CD4-positive, alpha-beta memory T cell (primary cell): ENCODE results near the gene TMEM178B. TPM values are rescaled to one million over a fixed set of nuclear protein-coding genes. Genes with fewer than 3 reads are reported as not detected.

ENCODE experiments used
- CTCF ChIA-PET: fragments of 350-600 bp; sonication (Branson Sonifier 250); formaldehyde crosslinking; loops from one replicate; lab custom pipeline; 2021; ENCODE audit warnings: inconsistent platforms; ENCODE audit not compliant: partially characterized antibody; lab: Charles Lee
- POLR2A ChIA-PET: fragments of 350-600 bp; sonication (Branson Sonifier 250); formaldehyde crosslinking; loops from one replicate; lab custom pipeline; 2021; ENCODE audit not compliant: partially characterized antibody; lab: Charles Lee
- DNase-seq, 5 donors: peaks; one replicate each; pipeline versions ENCODE4 v3.0.0 to v3.0.0-alpha.2; 2020 to 2022; ENCODE audit warnings: mixed read lengths in 1 of 5
- H3K27ac ChIP-seq: one replicate; pipeline ENCODE4 v1.7.0; 2013; ENCODE audit warnings: low read depth, low read length
- H3K27me3 ChIP-seq: 2 replicates; pipeline ENCODE4 v1.7.0; 2013; ENCODE audit warnings: mild to moderate bottlenecking, low read length, moderate library complexity; ENCODE audit not compliant: insufficient read depth
- H3K36me3 ChIP-seq: 2 replicates; pipeline ENCODE4 v1.7.0; 2013; ENCODE audit warnings: mild to moderate bottlenecking, low read length, moderate library complexity; ENCODE audit not compliant: insufficient read depth
- H3K4me1 ChIP-seq: 2 replicates; pipeline ENCODE4 v1.7.0; 2013; ENCODE audit warnings: mild to moderate bottlenecking, low read length, moderate library complexity; ENCODE audit not compliant: insufficient read depth
- H3K4me3 ChIP-seq, 2 donors: one replicate each; pipeline ENCODE4 v1.7.0; 2013; ENCODE audit warnings: low read length in 2 of 2, mild to moderate bottlenecking in 1 of 2
- H3K9me3 ChIP-seq, 2 donors: one replicate each; pipeline ENCODE4 v1.7.0; 2013; ENCODE audit warnings: low read length in 2 of 2, control low read depth in 1 of 2; ENCODE audit not compliant: control insufficient read depth in 1 of 2
- H3K27ac Mint-ChIP-seq, 7 donors: one replicate each; pipeline ENCODE4 v1.8.0; 2020 to 2021; ENCODE audit warnings: mixed read lengths in 7 of 7, mild to moderate bottlenecking in 6 of 7, inconsistent platforms in 3 of 7, moderate library complexity in 3 of 7
- H3K27me3 Mint-ChIP-seq, 2 donors: one replicate each; pipeline ENCODE4 v1.8.0; 2020 to 2021; ENCODE audit warnings: mixed read lengths in 2 of 2
- H3K36me3 Mint-ChIP-seq, 2 donors: one replicate each; pipeline ENCODE4 v1.8.0; 2020 to 2021; ENCODE audit warnings: mixed read lengths in 2 of 2, inconsistent platforms in 1 of 2, mild to moderate bottlenecking in 1 of 2
- H3K4me1 Mint-ChIP-seq, 4 donors: one replicate each; pipeline ENCODE4 v1.8.0; 2020 to 2021; ENCODE audit warnings: mixed read lengths in 4 of 4, mild to moderate bottlenecking in 1 of 4
- H3K4me3 Mint-ChIP-seq, 8 donors: one replicate each; pipeline ENCODE4 v1.8.0; 2020 to 2021; ENCODE audit warnings: mixed read lengths in 8 of 8, mild to moderate bottlenecking in 7 of 8, moderate library complexity in 6 of 8, inconsistent platforms in 3 of 8
- H3K9me3 Mint-ChIP-seq, 8 donors: one replicate each; pipeline ENCODE4 v1.8.0; 2020 to 2021; ENCODE audit warnings: mixed read lengths in 8 of 8, mild to moderate bottlenecking in 5 of 8, inconsistent platforms in 3 of 8, moderate library complexity in 1 of 8
- intact Hi-C: fragments of 100-400 bp; cut with micrococcal nuclease; formaldehyde crosslinking; loops from one replicate; pipeline ENCODE4 v1.15.1; 2023
- polyA plus RNA-seq, 2 donors: library from polyadenylated mRNA; unstranded; fragments of 300-500 nt; fragmentation: Illumina TruSeq; gene quantifications; one replicate each; pipeline ENCODE4 v1.2.3, GENCODE V29; 2021
- total RNA-seq, 2 experiments: library from RNA; stranded (reverse); gene quantifications; one replicate each; pipeline ENCODE4 v1.2.3, GENCODE V29; 2021

TMEM178B gene
- total and polyA plus RNA-seq, 4 experiments from 2014 or later, result 0.20 to 0.89 (median 0.49) TPM

DNA sequence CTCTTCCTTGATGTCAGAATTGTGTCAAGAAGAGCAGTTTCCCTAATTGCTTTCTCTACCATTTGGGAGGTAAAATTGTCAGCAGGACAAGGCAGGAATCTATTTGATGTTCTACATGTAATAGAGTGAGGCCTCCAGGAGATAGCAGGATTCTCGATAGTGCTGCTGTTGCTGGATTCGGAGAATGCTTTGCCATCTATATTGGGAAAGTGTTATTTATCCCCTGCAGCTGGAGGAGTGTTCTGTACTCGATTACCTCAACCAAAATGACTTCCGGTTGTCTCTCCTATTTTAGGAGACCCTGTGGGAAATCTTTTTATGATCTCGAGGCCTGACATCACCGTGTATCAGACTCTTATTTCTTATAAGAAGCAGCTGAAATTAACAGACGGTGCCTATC lies 217.1 kb downstream of the TMEM178B start:
- Histone ChIP-seq H3K9me3 (no peaks in the 10 kb centered on the region), H3K27me3 (no peaks in the 10 kb centered on the region), H3K4me1 (no peaks in the 10 kb centered on the region), H3K4me3 (no peak overlapping the region), H3K27ac (no peak overlapping the region), H3K36me3 (no peaks in the 10 kb centered on the region)
- DNase-seq, result no peak
- Mint-ChIP-seq H3K36me3 (no peaks in the 10 kb centered on the region), H3K9me3 (peaks cover 0 to 2% (median 0%) of the 10 kb centered on the region in 8 donors), H3K4me3 (peak overlapping the region in 3 of 8 donors; percentile 8 to 50 (median 39)), H3K4me1 (peaks cover 1 to 5% (median 4%) of the 10 kb centered on the region in 4 donors), H3K27ac (no peak overlapping the region), H3K27me3 (peaks cover 5 to 9% of the 10 kb centered on the region in 2 donors)
- intact Hi-C loops, result no loop called here
- ChIA-PET CTCF (no interaction called here), POLR2A (no interaction called here)

DNA sequence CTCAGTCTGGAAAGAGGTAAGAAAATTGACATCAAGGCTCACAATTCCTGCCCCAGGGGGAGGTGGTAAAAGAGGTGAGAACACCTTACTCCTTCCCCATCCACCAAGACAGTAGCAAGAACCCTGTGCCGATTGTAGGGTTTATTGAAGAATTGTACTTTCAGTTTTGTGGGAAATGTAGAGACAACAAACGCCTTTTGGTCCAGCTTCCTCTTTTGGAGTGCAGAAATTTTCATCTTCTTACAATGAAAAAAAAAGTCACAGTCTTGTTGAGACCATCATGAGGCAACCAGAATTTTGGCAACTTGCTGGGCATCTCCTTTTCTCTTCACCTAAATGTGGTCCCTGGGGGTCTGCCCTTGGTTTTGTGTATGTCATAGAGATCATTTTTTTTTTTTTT lies 217.7 kb downstream of the TMEM178B start:
- Mint-ChIP-seq H3K9me3 (peaks cover 0 to 2% (median 0%) of the 10 kb centered on the region in 8 donors), H3K27ac (no peak overlapping the region), H3K27me3 (peaks cover 5 to 9% of the 10 kb centered on the region in 2 donors), H3K4me3 (peak overlapping the region in 4 of 8 donors; percentile 8 to 50 (median 38)), H3K36me3 (no peaks in the 10 kb centered on the region), H3K4me1 (peaks cover 1 to 5% (median 4%) of the 10 kb centered on the region in 4 donors)
- Histone ChIP-seq H3K27me3 (no peaks in the 10 kb centered on the region), H3K9me3 (no peaks in the 10 kb centered on the region), H3K27ac (no peak overlapping the region), H3K36me3 (no peaks in the 10 kb centered on the region), H3K4me1 (no peaks in the 10 kb centered on the region), H3K4me3 (no peak overlapping the region)
- POLR2A ChIA-PET, result no interaction called here
- CTCF ChIA-PET, result no interaction called here
- no peak for DNase-seq
- intact Hi-C loops, result no loop called here

DNA sequence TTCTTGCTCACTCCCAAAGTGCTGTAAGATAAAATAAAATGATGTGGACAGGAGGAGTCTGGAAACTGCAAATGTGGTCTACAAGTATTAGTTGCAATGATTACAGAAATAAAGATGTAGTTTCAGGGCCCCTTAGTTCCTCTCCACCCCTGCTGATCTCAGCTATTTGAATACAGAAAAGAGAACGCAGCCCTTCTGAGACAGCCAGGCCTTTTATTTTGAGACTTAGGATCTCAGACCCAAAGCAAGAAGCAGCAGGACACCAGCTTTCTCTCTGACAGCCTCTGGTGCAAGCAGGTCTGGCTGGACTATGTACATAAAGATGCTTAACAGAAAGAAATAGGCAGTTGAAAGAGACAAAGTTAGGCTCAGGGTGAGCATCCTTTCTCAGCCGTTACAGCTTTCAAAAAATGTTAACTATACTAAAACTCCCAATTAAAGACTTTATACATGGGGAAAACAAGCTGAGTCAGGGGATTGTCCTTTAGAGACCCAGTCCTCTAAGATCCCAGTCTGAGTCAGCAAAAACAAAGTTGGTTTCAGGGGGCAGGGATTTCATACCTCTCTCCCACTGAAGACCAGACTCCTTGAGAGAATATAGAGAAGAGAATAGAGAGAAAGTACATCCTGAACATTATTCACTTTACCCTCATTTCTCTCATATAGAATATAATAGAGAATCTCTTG lies 220.4 kb downstream of the TMEM178B start:
- no peaks in the 10 kb centered on the region for H3K27me3 ChIP-seq
- ChIA-PET CTCF (no interaction called here), POLR2A (no interaction called here)
- Mint-ChIP-seq H3K27ac (no peak overlapping the region), H3K4me3 (no peak overlapping the region), H3K27me3 (peaks cover 0 to 7% of the 10 kb centered on the region in 2 donors), H3K4me1 (peaks cover 1 to 5% (median 4%) of the 10 kb centered on the region in 4 donors), H3K9me3 (peaks cover 0 to 6% (median 0%) of the 10 kb centered on the region in 8 donors), H3K36me3 (no peaks in the 10 kb centered on the region)
- no peaks in the 10 kb centered on the region for H3K4me1 ChIP-seq
- intact Hi-C loops, result no loop called here
- no peaks in the 10 kb centered on the region for H3K36me3 ChIP-seq
- H3K4me3 ChIP-seq, result no peak overlapping the region
- no peaks in the 10 kb centered on the region for H3K9me3 ChIP-seq
- no peak overlapping the region for H3K27ac ChIP-seq
- DNase-seq, result no peak

DNA sequence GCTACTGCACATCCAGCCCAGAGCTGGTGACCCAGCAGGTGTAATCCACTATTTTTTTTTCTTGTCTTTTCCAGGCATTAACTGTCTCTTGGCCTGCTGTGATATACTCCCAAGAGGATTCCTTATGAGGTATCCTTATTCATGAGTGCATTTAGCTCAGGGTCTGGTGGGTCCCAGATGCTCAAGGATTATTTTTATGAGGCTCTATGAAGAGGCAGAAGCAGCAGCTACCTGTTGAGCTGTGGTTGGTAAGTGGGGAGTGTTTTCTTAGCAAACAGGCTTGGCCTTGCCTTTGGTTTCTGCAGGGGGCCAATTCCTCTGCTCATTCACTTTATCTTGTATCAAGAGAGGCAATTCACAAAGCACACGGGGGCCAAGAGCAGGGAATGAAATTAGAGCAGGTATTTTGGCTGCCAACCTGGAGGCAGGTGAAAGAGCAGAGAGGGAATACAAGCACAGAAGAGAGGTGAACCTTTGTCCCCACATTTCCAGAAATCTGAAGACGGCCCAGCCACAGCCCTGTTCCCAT lies 221.6 kb downstream of the TMEM178B start:
- no peaks in the 10 kb centered on the region for H3K36me3 ChIP-seq
- intact Hi-C loops, result no loop called here
- Mint-ChIP-seq H3K27ac (no peak overlapping the region), H3K9me3 (peaks cover 0 to 6% (median 0%) of the 10 kb centered on the region in 8 donors), H3K36me3 (no peaks in the 10 kb centered on the region), H3K4me1 (peaks cover 1 to 5% (median 3%) of the 10 kb centered on the region in 4 donors), H3K4me3 (no peak overlapping the region), H3K27me3 (peaks cover 0 to 6% of the 10 kb centered on the region in 2 donors)
- POLR2A ChIA-PET, result no interaction called here
- no peak overlapping the region for H3K4me3 ChIP-seq
- CTCF ChIA-PET, result no interaction called here
- H3K27me3 ChIP-seq, result no peaks in the 10 kb centered on the region
- no peaks in the 10 kb centered on the region for H3K9me3 ChIP-seq
- H3K27ac ChIP-seq, result no peak overlapping the region
- no peak for DNase-seq
- H3K4me1 ChIP-seq, result no peaks in the 10 kb centered on the region

DNA sequence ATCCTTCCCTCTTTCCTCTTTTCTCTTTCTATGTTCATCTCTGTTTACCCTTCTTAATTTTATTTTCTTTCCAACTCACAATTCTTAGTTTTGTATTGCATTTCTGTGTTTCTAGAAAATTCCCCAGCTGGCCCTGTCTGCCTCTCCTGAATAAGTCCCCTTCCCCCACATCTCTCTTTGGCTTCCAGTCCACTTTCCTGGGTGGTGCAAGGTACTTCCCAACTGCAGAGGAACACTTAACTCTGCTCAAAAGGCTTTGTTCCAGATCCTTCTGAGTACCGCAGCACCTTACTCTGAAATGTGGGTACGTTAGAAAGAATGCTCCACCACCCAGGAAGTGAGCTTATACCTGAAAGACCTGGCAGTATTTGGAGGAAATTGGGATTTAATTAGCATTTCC lies 227.0 kb downstream of the TMEM178B start:
- no peak for DNase-seq
- Mint-ChIP-seq H3K9me3 (peaks cover 0 to 6% (median 0%) of the 10 kb centered on the region in 8 donors), H3K4me1 (no peaks in the 10 kb centered on the region), H3K27me3 (no peaks in the 10 kb centered on the region), H3K27ac (no peak overlapping the region), H3K4me3 (no peak overlapping the region), H3K36me3 (no peaks in the 10 kb centered on the region)
- Histone ChIP-seq H3K36me3 (no peaks in the 10 kb centered on the region), H3K27me3 (no peaks in the 10 kb centered on the region), H3K4me1 (no peaks in the 10 kb centered on the region), H3K27ac (no peak overlapping the region), H3K4me3 (no peak overlapping the region), H3K9me3 (no peaks in the 10 kb centered on the region)
- POLR2A ChIA-PET, result no interaction called here
- CTCF ChIA-PET, result no interaction called here
- intact Hi-C loops, result no loop called here

DNA sequence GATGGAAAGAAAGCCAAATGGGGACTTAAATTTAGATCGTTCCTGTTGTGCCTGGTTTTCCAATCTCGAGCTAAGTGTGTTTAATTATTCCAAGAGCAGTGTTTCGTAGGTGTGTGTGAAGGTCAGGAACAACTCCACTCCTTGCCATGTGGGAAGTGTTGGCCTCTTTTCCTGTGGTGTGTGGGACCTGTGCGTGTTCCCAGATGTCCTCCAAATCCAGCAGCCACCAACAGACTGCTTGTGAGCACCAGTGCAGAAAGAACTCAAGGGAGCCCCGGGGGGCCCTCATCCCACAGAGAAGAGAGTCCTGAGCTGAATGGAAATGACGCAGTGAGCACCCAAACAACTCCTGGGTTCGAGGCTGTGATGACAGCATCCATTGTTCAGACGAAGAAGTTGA lies 227.7 kb downstream of the TMEM178B start:
- H3K9me3 ChIP-seq, result no peaks in the 10 kb centered on the region
- H3K27me3 Mint-ChIP-seq, result no peaks in the 10 kb centered on the region
- POLR2A ChIA-PET, result no interaction called here
- no peak overlapping the region for H3K27ac Mint-ChIP-seq
- H3K4me3 ChIP-seq, result no peak overlapping the region
- H3K4me1 ChIP-seq, result no peaks in the 10 kb centered on the region
- CTCF ChIA-PET, result no interaction called here
- intact Hi-C loops, result no loop called here
- H3K36me3 Mint-ChIP-seq, result no peaks in the 10 kb centered on the region
- DNase-seq, result no peak
- H3K27me3 ChIP-seq, result no peaks in the 10 kb centered on the region
- H3K4me1 Mint-ChIP-seq, result no peaks in the 10 kb centered on the region
- H3K36me3 ChIP-seq, result no peaks in the 10 kb centered on the region
- H3K9me3 Mint-ChIP-seq, result peaks cover 0 to 6% (median 0%) of the 10 kb centered on the region in 8 donors
- no peak overlapping the region for H3K27ac ChIP-seq
- no peak overlapping the region for H3K4me3 Mint-ChIP-seq

DNA sequence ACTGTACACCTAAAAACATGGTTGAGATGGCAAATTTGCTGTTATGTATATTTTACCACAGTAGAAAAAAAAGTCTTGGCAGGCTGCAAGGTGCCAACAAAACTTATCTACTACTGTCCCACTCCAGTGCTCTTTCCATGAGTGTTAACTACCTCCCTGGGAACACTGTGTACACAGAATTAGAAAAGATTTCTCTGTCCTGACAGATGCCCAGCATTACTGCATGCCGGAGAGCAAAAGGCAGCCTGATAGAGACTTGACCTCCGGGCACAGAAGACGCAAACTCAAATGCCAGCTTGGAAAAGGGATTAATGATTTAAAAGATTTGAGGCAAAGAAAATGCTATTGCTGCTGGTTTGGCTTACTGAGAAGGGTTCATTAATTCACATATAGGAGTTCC lies 228.8 kb downstream of the TMEM178B start:
- no peak overlapping the region for H3K27ac Mint-ChIP-seq
- intact Hi-C loops, result no loop called here
- ChIA-PET POLR2A (no interaction called here), CTCF (no interaction called here)
- peaks cover under 1% of the 10 kb centered on the region in 2 donors for H3K27me3 Mint-ChIP-seq
- no peak overlapping the region for H3K27ac ChIP-seq
- peaks cover 0 to 8% (median 0%) of the 10 kb centered on the region in 8 donors for H3K9me3 Mint-ChIP-seq
- no peak for DNase-seq
- H3K4me1 Mint-ChIP-seq, result no peaks in the 10 kb centered on the region
- no peaks in the 10 kb centered on the region for H3K9me3 ChIP-seq
- no peak overlapping the region for H3K4me3 Mint-ChIP-seq
- H3K4me3 ChIP-seq, result no peak overlapping the region
- H3K36me3 ChIP-seq, result no peaks in the 10 kb centered on the region
- H3K4me1 ChIP-seq, result no peaks in the 10 kb centered on the region
- H3K36me3 Mint-ChIP-seq, result no peaks in the 10 kb centered on the region
- H3K27me3 ChIP-seq, result no peaks in the 10 kb centered on the region
